Endothelial cell (in vitro differentiated cells): ENCODE data around the gene CAMK2N2. TPM values are rescaled to one million over a fixed set of nuclear protein-coding genes. Genes with fewer than 3 reads are reported as not detected.

Source experiments
- DNase-seq: peaks from one replicate; pipeline ENCODE4 v3.0.0; 2021; ENCODE audit warnings: low spot score
- H3K27ac Mint-ChIP-seq: one replicate; pipeline ENCODE4 v1.8.0; 2021; ENCODE audit warnings: mixed read lengths, inconsistent platforms; ENCODE audit not compliant: unreplicated experiment
- H3K27me3 Mint-ChIP-seq: one replicate; pipeline ENCODE4 v1.8.0; 2021; ENCODE audit warnings: mild to moderate bottlenecking, moderate library complexity, mixed read lengths, inconsistent platforms; ENCODE audit not compliant: unreplicated experiment
- H3K36me3 Mint-ChIP-seq: one replicate; pipeline ENCODE4 v1.8.0; 2021; ENCODE audit warnings: mild to moderate bottlenecking, low read depth, mixed read lengths, inconsistent platforms; ENCODE audit not compliant: unreplicated experiment
- H3K4me1 Mint-ChIP-seq: one replicate; pipeline ENCODE4 v1.8.0; 2021; ENCODE audit warnings: mild to moderate bottlenecking, mixed read lengths, inconsistent platforms; ENCODE audit not compliant: unreplicated experiment
- H3K4me3 Mint-ChIP-seq: one replicate; pipeline ENCODE4 v1.8.0; 2021; ENCODE audit warnings: mild to moderate bottlenecking, mixed read lengths, inconsistent platforms; ENCODE audit not compliant: unreplicated experiment
- H3K9me3 Mint-ChIP-seq: one replicate; pipeline ENCODE4 v1.8.0; 2021; ENCODE audit warnings: mixed read lengths, inconsistent platforms; ENCODE audit not compliant: unreplicated experiment
- total RNA-seq: library from RNA; stranded (reverse); fragmentation: NEBNext Ultra II Directional; extraction: Animal tissue kit (Norgen Biotek cat#: 25700); gene quantifications from one replicate; pipeline ENCODE4 v1.2.1, GENCODE V29; 2021; ENCODE audit not compliant: unreplicated experiment
- TF ChIP-seq, protein P1 (sequence below): fragments of 200-600 bp; sonication (generic); IDR thresholded peaks from one replicate; pipeline ENCODE4 v1.5.0; 2021; ENCODE audit warnings: antibody characterized with exemption; ENCODE audit not compliant: unreplicated experiment

Gene CAMK2N2
- total RNA-seq, 1 donor from 2014 or later, result not detected

DNA sequence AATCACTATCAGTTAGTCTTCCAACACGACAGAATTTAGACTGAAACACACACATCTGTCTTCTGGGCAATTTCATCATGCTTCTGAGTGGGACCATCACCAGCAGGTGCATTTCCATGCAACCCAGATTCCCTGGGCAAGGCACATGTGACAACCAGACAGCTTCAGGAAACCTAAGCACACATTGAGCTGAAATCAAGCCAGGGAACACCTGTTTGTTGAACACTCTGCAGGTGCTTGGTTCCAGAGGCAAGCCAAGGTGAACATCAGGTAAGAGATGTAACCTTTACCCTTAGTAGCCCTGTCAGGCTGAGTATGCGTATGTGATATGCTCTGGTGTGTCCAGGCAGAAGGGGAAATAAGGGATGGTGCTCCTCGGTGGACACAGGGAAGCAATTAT is 34.4 kb upstream of the CAMK2N2 start:
- peaks cover 3% of the 10 kb centered on the region for H3K27me3 Mint-ChIP-seq
- no peak overlapping the region for H3K4me3 Mint-ChIP-seq
- no peak overlapping the region for H3K27ac Mint-ChIP-seq
- no peak for DNase-seq
- no peaks in the 10 kb centered on the region for H3K9me3 Mint-ChIP-seq
- peaks cover 19% of the 10 kb centered on the region for H3K4me1 Mint-ChIP-seq
- no peaks in the 10 kb centered on the region for H3K36me3 Mint-ChIP-seq
- TF ChIP-seq, protein P1, sequence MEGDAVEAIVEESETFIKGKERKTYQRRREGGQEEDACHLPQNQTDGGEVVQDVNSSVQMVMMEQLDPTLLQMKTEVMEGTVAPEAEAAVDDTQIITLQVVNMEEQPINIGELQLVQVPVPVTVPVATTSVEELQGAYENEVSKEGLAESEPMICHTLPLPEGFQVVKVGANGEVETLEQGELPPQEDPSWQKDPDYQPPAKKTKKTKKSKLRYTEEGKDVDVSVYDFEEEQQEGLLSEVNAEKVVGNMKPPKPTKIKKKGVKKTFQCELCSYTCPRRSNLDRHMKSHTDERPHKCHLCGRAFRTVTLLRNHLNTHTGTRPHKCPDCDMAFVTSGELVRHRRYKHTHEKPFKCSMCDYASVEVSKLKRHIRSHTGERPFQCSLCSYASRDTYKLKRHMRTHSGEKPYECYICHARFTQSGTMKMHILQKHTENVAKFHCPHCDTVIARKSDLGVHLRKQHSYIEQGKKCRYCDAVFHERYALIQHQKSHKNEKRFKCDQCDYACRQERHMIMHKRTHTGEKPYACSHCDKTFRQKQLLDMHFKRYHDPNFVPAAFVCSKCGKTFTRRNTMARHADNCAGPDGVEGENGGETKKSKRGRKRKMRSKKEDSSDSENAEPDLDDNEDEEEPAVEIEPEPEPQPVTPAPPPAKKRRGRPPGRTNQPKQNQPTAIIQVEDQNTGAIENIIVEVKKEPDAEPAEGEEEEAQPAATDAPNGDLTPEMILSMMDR, result no peak

DNA sequence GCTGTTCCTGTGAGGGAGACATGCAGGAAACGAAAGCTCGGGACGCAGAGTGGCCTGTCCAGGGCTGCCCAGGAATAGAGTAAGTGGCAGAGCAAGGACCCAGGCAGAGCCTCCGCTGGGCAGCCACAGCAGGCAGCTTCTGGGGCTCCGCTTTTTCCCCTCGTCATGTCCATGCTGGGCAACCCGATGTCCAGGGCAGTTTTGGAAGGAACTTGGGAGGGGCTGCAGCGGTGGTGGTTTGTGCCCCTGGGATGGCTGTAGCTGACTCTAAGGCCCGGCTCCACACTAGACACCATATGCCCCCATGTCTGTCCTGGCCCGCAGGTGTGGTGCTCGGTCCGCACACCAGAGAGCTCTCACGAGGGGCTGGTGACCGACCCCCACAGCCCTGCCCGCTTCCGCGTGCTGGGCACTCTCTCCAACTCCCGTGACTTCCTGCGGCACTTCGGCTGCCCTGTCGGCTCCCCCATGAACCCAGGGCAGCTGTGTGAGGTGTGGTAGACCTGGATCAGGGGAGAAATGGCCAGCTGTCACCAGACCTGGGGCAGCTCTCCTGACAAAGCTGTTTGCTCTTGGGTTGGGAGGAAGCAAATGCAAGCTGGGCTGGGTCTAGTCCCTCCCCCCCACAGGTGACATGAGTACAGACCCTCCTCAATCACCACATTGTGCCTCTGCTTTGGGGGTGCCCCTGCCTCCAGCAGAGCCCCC is 30.5 kb upstream of the CAMK2N2 start:
- no peaks in the 10 kb centered on the region for H3K9me3 Mint-ChIP-seq
- TF ChIP-seq, protein P1, result no peak
- no peak overlapping the region for H3K4me3 Mint-ChIP-seq
- H3K27me3 Mint-ChIP-seq, result peaks cover 4% of the 10 kb centered on the region
- no peak overlapping the region for H3K27ac Mint-ChIP-seq
- no peak for DNase-seq
- peaks cover 6% of the 10 kb centered on the region for H3K4me1 Mint-ChIP-seq
- no peaks in the 10 kb centered on the region for H3K36me3 Mint-ChIP-seq

DNA sequence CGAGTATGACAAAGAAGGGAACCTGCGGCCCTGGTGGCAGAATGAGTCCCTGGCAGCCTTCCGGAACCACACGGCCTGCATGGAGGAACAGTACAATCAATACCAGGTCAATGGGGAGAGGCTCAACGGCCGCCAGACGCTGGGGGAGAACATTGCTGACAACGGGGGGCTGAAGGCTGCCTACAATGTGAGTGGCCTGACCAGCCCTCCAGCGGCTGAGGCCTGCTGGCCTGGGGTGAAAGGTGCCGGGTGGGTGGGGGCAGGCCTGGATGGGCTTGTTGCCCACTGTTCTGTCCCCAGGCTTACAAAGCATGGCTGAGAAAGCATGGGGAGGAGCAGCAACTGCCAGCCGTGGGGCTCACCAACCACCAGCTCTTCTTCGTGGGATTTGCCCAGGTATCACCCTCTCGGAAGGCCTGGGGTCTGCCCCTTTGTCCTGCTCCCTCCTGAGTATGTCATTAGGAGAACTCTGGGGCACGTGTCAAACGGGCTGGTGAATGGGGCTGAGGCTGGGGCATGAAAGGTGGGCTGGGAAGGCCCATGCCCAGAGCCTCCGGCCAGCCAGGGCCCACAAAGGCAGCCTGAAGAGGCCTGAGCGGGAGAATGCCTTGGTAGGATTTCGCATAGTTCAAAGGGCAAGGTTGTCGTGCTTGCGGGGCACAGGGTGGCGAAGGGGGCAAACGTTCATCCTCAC is 29.8 kb upstream of the CAMK2N2 start:
- Mint-ChIP-seq H3K27me3 (peaks cover 5% of the 10 kb centered on the region), H3K27ac (no peak overlapping the region), H3K4me1 (peaks cover 6% of the 10 kb centered on the region), H3K9me3 (no peaks in the 10 kb centered on the region), H3K36me3 (no peaks in the 10 kb centered on the region), H3K4me3 (no peak overlapping the region)
- DNase-seq, result no peak
- TF ChIP-seq, protein P1, result no peak

DNA sequence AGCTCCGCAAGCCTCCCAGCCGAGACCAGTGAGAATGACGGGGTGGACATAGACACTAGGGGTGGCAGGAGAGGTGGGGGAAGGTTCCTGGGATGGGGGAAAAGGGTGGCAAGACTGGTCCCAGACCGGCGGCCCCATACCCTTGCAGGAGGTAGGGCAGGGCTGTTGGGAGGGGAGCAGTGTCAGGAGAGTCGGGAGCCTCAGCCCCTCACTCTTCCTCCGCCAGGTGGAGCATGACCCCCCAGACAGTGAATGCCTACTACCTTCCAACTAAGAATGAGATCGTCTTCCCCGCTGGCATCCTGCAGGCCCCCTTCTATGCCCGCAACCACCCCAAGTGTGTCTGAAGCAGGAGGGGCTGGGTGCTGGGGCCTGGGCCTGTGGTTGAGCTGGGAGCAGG is 29.0 kb upstream of the CAMK2N2 start:
- no peaks in the 10 kb centered on the region for H3K36me3 Mint-ChIP-seq
- no peaks in the 10 kb centered on the region for H3K9me3 Mint-ChIP-seq
- DNase-seq, result no peak
- TF ChIP-seq, protein P1, result no peak
- H3K4me3 Mint-ChIP-seq, result no peak overlapping the region
- H3K4me1 Mint-ChIP-seq, result peaks cover 6% of the 10 kb centered on the region
- no peak overlapping the region for H3K27ac Mint-ChIP-seq
- H3K27me3 Mint-ChIP-seq, result peaks cover 7% of the 10 kb centered on the region

DNA sequence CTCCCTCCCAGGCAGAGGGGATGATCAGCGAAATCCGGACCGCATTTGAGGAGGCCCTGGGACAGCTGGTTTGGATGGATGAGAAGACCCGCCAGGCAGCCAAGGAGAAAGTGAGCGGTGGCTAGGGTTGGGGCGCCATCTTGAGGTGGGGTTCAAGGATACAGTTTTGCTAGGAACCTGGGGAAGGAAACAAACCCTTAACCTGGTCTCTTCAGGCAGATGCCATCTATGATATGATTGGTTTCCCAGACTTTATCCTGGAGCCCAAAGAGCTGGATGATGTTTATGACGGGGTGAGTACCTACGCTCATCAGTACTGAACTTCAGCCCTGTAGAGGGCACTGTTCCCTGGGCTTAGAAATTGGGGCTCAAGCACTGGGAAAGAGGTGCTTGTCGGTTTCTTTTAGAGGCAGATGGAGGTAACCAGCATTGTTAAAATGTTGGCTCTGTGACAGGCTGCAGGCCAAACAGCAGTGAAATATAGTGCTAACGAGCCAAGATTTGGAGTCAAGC is 28.1 kb upstream of the CAMK2N2 start:
- DNase-seq, result peak; percentile 71
- H3K4me1 Mint-ChIP-seq, result peaks cover 6% of the 10 kb centered on the region
- TF ChIP-seq, protein P1, result peak; percentile 62
- no peaks in the 10 kb centered on the region for H3K9me3 Mint-ChIP-seq
- H3K27me3 Mint-ChIP-seq, result peaks cover 7% of the 10 kb centered on the region
- H3K4me3 Mint-ChIP-seq, result no peak overlapping the region
- no peaks in the 10 kb centered on the region for H3K36me3 Mint-ChIP-seq
- no peak overlapping the region for H3K27ac Mint-ChIP-seq
